H9 (cell line): ENCODE results near the gene FRMD1. TPM values are rescaled to one million over a fixed set of nuclear protein-coding genes. Genes with fewer than 3 reads are reported as not detected.

Source experiments
- DNase-seq: peaks from one replicate; pipeline ENCODE4 v3.0.0-alpha.2; 2017
- H2AFZ ChIP-seq: one replicate; pipeline ENCODE4 v1.6.1; 2013; ENCODE audit warnings: mild to moderate bottlenecking, low read length, control low read depth, moderate library complexity
- H2AK5ac ChIP-seq: 2 replicates; pipeline ENCODE4 v1.6.1; 2013; ENCODE audit warnings: low read length, control low read depth, mixed read lengths; ENCODE audit not compliant: insufficient read length
- H2BK120ac ChIP-seq: one replicate; pipeline ENCODE4 v1.6.1; 2013; ENCODE audit warnings: low read depth, mild to moderate bottlenecking, low read length, control low read depth, inconsistent platforms; ENCODE audit not compliant: poor library complexity, severe bottlenecking
- H2BK12ac ChIP-seq: 2 replicates; pipeline ENCODE4 v1.6.1; 2013; ENCODE audit warnings: low read length, control low read depth, mixed read lengths, low read depth; ENCODE audit not compliant: insufficient read length
- H2BK15ac ChIP-seq: 2 replicates; pipeline ENCODE4 v1.6.1; 2013; ENCODE audit warnings: low read depth, low read length, control low read depth
- H2BK20ac ChIP-seq: one replicate; pipeline ENCODE4 v1.6.1; 2013; ENCODE audit warnings: low read depth, mild to moderate bottlenecking, low read length, control low read depth, inconsistent platforms; ENCODE audit not compliant: poor library complexity, severe bottlenecking
- H2BK5ac ChIP-seq: 2 replicates; pipeline ENCODE4 v1.6.1; 2013; ENCODE audit warnings: low read length, control low read depth, mixed read lengths; ENCODE audit not compliant: insufficient read length
- H3K14ac ChIP-seq: 2 replicates; pipeline ENCODE4 v1.6.1; 2013; ENCODE audit warnings: low read length, control low read depth; ENCODE audit not compliant: insufficient read depth
- H3K18ac ChIP-seq: 2 replicates; pipeline ENCODE4 v1.6.1; 2013; ENCODE audit warnings: low read depth, mild to moderate bottlenecking, mixed read lengths, low read length, control low read depth; ENCODE audit not compliant: insufficient read length
- H3K23ac ChIP-seq: 2 replicates; pipeline ENCODE4 v1.6.1; 2013; ENCODE audit warnings: low read length, control low read depth, mixed read lengths, low read depth; ENCODE audit not compliant: insufficient read length
- H3K23me2 ChIP-seq: 2 replicates; pipeline ENCODE4 v1.6.1; 2013; ENCODE audit warnings: low read depth, mild to moderate bottlenecking, mixed read lengths, low read length, control low read depth; ENCODE audit not compliant: insufficient read length, poor library complexity, severe bottlenecking
- H3K27ac ChIP-seq: 2 replicates; pipeline ENCODE4 v1.5.1; 2013; ENCODE audit warnings: low read length, control low read depth, mixed read lengths, low read depth; ENCODE audit not compliant: insufficient read length
- H3K27me3 ChIP-seq: 2 replicates; pipeline ENCODE4 v1.6.1; 2013; ENCODE audit warnings: low read length, control low read depth, inconsistent platforms; ENCODE audit not compliant: insufficient read depth
- H3K4ac ChIP-seq: 2 replicates; pipeline ENCODE4 v1.6.1; 2013; ENCODE audit warnings: low read depth, mild to moderate bottlenecking, control low read depth, inconsistent platforms, low read length, moderate library complexity
- H3K4me1 ChIP-seq: 2 replicates; pipeline ENCODE4 v1.6.1; 2013; ENCODE audit warnings: low read length, control low read depth, inconsistent platforms; ENCODE audit not compliant: insufficient read depth
- H3K4me2 ChIP-seq: 2 replicates; pipeline ENCODE4 v1.6.1; 2013; ENCODE audit warnings: low read length, control low read depth, mixed read lengths; ENCODE audit not compliant: insufficient read length, insufficient read depth
- H3K56ac ChIP-seq: 2 replicates; pipeline ENCODE4 v1.6.1; 2013; ENCODE audit warnings: low read depth, mild to moderate bottlenecking, mixed read lengths, low read length, control low read depth; ENCODE audit not compliant: insufficient read length
- H3K79me1 ChIP-seq: 2 replicates; pipeline ENCODE4 v1.6.1; 2013; ENCODE audit warnings: low read depth, mild to moderate bottlenecking, moderate library complexity, low read length, control low read depth, inconsistent platforms; ENCODE audit not compliant: insufficient read depth, poor library complexity, severe bottlenecking
- H3K79me2 ChIP-seq: 2 replicates; pipeline ENCODE4 v1.6.1; 2013; ENCODE audit warnings: low read length, control low read depth, inconsistent platforms; ENCODE audit not compliant: insufficient read depth
- H3K9ac ChIP-seq: 2 replicates; pipeline ENCODE4 v1.6.1; 2013; ENCODE audit warnings: low read length, control low read depth, mixed read lengths; ENCODE audit not compliant: insufficient read length; ENCODE audit errors: extremely low read depth
- H3K9me3 ChIP-seq: one replicate; pipeline ENCODE4 v1.6.1; 2013; ENCODE audit warnings: low read depth, low read length, inconsistent platforms; ENCODE audit not compliant: control insufficient read depth
- H3T11ph ChIP-seq: one replicate; pipeline ENCODE4 v1.6.1; 2013; ENCODE audit warnings: mild to moderate bottlenecking, low read length, control low read depth, inconsistent platforms
- H4K20me1 ChIP-seq: one replicate; pipeline ENCODE4 v1.6.1; 2013; ENCODE audit not compliant: control insufficient read depth, insufficient read length, insufficient read depth
- H4K5ac ChIP-seq: 2 replicates; pipeline ENCODE4 v1.6.1; 2013; ENCODE audit warnings: low read depth, mild to moderate bottlenecking, mixed read lengths, low read length, control low read depth; ENCODE audit not compliant: insufficient read length
- H4K8ac ChIP-seq: replicated peaks from 2 replicates; pipeline ENCODE4 v1.6.1; 2013; ENCODE audit warnings: low read length, control low read depth, mixed read lengths, low read depth; ENCODE audit not compliant: insufficient read length
- H4K91ac ChIP-seq: 2 replicates; pipeline ENCODE4 v1.6.1; 2013; ENCODE audit warnings: low read depth, mild to moderate bottlenecking, moderate library complexity, mixed read lengths, low read length, control low read depth; ENCODE audit not compliant: insufficient read length
- H3K27ac Mint-ChIP-seq, 3 experiments: 2 replicates in 2 of 3; 3 replicates in 1 of 3; pipeline ENCODE4 v1.8.0; 2020 to 2021; ENCODE audit warnings: mixed read lengths in 3 of 3, mild to moderate bottlenecking in 1 of 3, moderate library complexity in 1 of 3
- H3K27me3 Mint-ChIP-seq: 2 replicates; pipeline ENCODE4 v1.8.0; 2021; ENCODE audit warnings: low read depth, mild to moderate bottlenecking, moderate library complexity, mixed read lengths
- H3K36me3 Mint-ChIP-seq, 3 experiments: 2 replicates in 2 of 3; 3 replicates in 1 of 3; pipeline ENCODE4 v1.8.0; 2020 to 2021; ENCODE audit warnings: low read depth in 3 of 3, mixed read lengths in 3 of 3; ENCODE audit not compliant: insufficient read depth in 1 of 3
- H3K4me1 Mint-ChIP-seq, 2 experiments: 2 replicates each; pipeline ENCODE4 v1.8.0; 2020; ENCODE audit warnings: mixed read lengths in 2 of 2
- H3K4me3 Mint-ChIP-seq, 2 experiments: 2 replicates in 1 of 2; 3 replicates in 1 of 2; pipeline ENCODE4 v1.8.0; 2020 to 2021; ENCODE audit warnings: mild to moderate bottlenecking in 2 of 2, mixed read lengths in 2 of 2, moderate library complexity in 1 of 2
- H3K9me3 Mint-ChIP-seq, 2 experiments: 2 replicates in 1 of 2; 3 replicates in 1 of 2; pipeline ENCODE4 v1.8.0; 2020; ENCODE audit warnings: mild to moderate bottlenecking in 2 of 2, mixed read lengths in 2 of 2, moderate library complexity in 1 of 2
- WGBS: extraction: QIAGEN DNeasy Blood & Tissue Kit; methylation state at CpG from one replicate; pipeline ENCODE4 v1.1.7; 2013; ENCODE audit warnings: missing lambda C conversion rate, low lambda C conversion rate, mixed read lengths; ENCODE audit not compliant: insufficient read length; ENCODE audit errors: extremely low coverage; 5-methylcytosine and 5-hydroxymethylcytosine counted together
- total RNA-seq: library from RNA; stranded (reverse); gene quantifications from 2 replicates; pipeline ENCODE4 v1.2.1, GENCODE V29; 2021
- TF ChIP-seq, protein P1 (sequence below): fragments of 200-600 bp; sonication (generic); conservative IDR thresholded peaks from 3 replicates; pipeline ENCODE4 v1.8.0; 2021; ENCODE audit warnings: antibody characterized with exemption, mild to moderate bottlenecking

The FRMD1 gene
- total RNA-seq, 1 experiment from 2014 or later: not detected

DNA sequence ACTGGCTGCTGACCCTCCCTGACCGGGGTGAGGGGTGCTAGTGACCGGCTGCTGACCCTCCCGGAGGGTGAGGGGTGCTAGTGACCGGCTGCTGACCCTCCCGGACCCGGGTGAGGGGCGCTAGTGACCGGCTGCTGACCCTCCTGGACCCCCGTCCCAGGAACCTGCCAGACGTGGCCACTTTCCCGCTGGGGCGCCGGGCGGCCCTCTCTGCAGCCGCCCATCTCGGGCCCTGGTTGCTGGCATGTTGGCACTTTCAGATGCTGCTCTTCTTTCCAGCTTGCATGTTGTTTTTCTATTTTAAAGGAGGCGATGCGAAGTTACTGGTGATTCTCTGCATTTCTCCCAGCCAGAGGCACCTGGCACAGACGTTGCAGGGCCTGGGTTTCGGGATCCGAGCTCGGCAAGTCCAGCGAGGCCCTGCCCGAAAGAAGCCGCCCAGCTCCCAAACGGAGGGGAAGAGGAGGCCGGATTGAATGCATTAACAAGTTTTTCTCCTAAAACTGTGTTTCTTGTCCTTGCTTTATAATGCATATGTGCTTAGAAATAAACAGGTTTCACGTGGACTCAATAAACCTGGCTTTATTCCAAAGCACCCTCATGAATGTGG is 34.4 kb downstream of the FRMD1 start:
- peaks cover 16 to 26% of the 10 kb centered on the region in 2 experiments for H3K9me3 Mint-ChIP-seq
- H3K56ac ChIP-seq: no peak overlapping the region
- no peak overlapping the region for H3K27ac Mint-ChIP-seq
- no peak for DNase-seq
- no peak overlapping the region for H4K5ac ChIP-seq
- H4K20me1 ChIP-seq: no peaks in the 10 kb centered on the region
- TF ChIP-seq, protein P1, sequence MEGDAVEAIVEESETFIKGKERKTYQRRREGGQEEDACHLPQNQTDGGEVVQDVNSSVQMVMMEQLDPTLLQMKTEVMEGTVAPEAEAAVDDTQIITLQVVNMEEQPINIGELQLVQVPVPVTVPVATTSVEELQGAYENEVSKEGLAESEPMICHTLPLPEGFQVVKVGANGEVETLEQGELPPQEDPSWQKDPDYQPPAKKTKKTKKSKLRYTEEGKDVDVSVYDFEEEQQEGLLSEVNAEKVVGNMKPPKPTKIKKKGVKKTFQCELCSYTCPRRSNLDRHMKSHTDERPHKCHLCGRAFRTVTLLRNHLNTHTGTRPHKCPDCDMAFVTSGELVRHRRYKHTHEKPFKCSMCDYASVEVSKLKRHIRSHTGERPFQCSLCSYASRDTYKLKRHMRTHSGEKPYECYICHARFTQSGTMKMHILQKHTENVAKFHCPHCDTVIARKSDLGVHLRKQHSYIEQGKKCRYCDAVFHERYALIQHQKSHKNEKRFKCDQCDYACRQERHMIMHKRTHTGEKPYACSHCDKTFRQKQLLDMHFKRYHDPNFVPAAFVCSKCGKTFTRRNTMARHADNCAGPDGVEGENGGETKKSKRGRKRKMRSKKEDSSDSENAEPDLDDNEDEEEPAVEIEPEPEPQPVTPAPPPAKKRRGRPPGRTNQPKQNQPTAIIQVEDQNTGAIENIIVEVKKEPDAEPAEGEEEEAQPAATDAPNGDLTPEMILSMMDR: no peak
- H3K27ac ChIP-seq: no peak overlapping the region
- H3K79me1 ChIP-seq: no peaks in the 10 kb centered on the region
- no peak overlapping the region for H3K4ac ChIP-seq
- peaks cover 3% of the 10 kb centered on the region for H3K23me2 ChIP-seq
- H3K27me3 ChIP-seq: no peaks in the 10 kb centered on the region
- H3K36me3 Mint-ChIP-seq: peaks cover 7 to 23% (median 14%) of the 10 kb centered on the region in 3 experiments
- no peak overlapping the region for H2AFZ ChIP-seq
- H3K9ac ChIP-seq: no peak overlapping the region
- H2BK12ac ChIP-seq: no peak overlapping the region
- no peak overlapping the region for H2BK15ac ChIP-seq
- no peak overlapping the region for H2BK20ac ChIP-seq
- H3T11ph ChIP-seq: no peak overlapping the region
- peaks cover 15% of the 10 kb centered on the region for H3K9me3 ChIP-seq
- no peaks in the 10 kb centered on the region for H3K79me2 ChIP-seq
- no peaks in the 10 kb centered on the region for H3K4me1 Mint-ChIP-seq
- no peak overlapping the region for H3K14ac ChIP-seq
- H2BK120ac ChIP-seq: no peak overlapping the region
- 0 out of 5 replicates have a peak overlapping the region, but pooled peaks of 1 of the 2 experiments have one; percentile 23 for H3K4me3 Mint-ChIP-seq
- H3K18ac ChIP-seq: no peak overlapping the region
- WGBS: no CpG with 5 or more reads among the region's 28 CpGs
- no peaks in the 10 kb centered on the region for H3K4me1 ChIP-seq
- H3K27me3 Mint-ChIP-seq: peaks cover 4% of the 10 kb centered on the region
- no peak overlapping the region for H4K91ac ChIP-seq
- no peak overlapping the region for H4K8ac ChIP-seq
- H2BK5ac ChIP-seq: no peak overlapping the region
- H3K23ac ChIP-seq: no peak overlapping the region
- H2AK5ac ChIP-seq: no peak overlapping the region
- H3K4me2 ChIP-seq: no peak overlapping the region
